K562 (cell line): ENCODE measurements around the gene CCDC116. TPM values are rescaled to one million over a fixed set of nuclear protein-coding genes. Genes with fewer than 3 reads are reported as not detected.
A peak's percentile ranks its signal among the peaks of the same experiment; 100 is the strongest.

ENCODE experiments used
- CGGBP1 ChIP-seq: fragments of 250-450 bp; sonication (Bioruptor Pico); IDR thresholded peaks from 2 replicates; pipeline ENCODE4 v1.9.0; 2021; ENCODE audit warnings: mild to moderate bottlenecking
- CTCF ChIP-seq, 3 experiments: IDR thresholded peaks in 2 of 3; conservative IDR thresholded peaks in 1 of 3; 2 replicates each; pipeline ENCODE4 v1.5.1; 2011 to 2012; ENCODE audit warnings: low read length in 3 of 3, mild to moderate bottlenecking in 3 of 3, control low read depth in 2 of 3, improper control_type of control experiment in 1 of 3, inconsistent platforms in 1 of 3, low read depth in 1 of 3, mixed read lengths in 1 of 3, moderate library complexity in 1 of 3; ENCODE audit not compliant: insufficient read depth in 2 of 3
- E2F1 ChIP-seq: sonication (generic); formaldehyde crosslinking; IDR thresholded peaks from 2 replicates; pipeline ENCODE4 v1.8.1; 2023; ENCODE audit warnings: mild to moderate bottlenecking, missing genetic modification reagents, moderate library complexity
- ETV6 ChIP-seq, 3 experiments: fragments of 150-350 bp in 1 of 3; sonication (generic) in 1 of 3; formaldehyde crosslinking in 1 of 3; IDR thresholded peaks; 2 replicates each; pipeline versions ENCODE4 v1.6.1 to v1.8.0; 2014 to 2022; ENCODE audit warnings: borderline replicate concordance in 2 of 3, low read depth in 2 of 3, antibody characterized with exemption in 1 of 3, low read length in 1 of 3, mild to moderate bottlenecking in 1 of 3, missing genetic modification reagents in 1 of 3
- EZH2 ChIP-seq: IDR thresholded peaks from 2 replicates; pipeline ENCODE4 v1.6.1; 2012; ENCODE audit warnings: low read depth, mild to moderate bottlenecking, inconsistent platforms, low read length, borderline replicate concordance
- HMGN3 ChIP-seq: IDR thresholded peaks from 2 replicates; pipeline ENCODE4 v1.6.1; 2011; ENCODE audit warnings: borderline replicate concordance, low read depth, mild to moderate bottlenecking, mixed read lengths, low read length; ENCODE audit not compliant: insufficient read length; ENCODE audit errors: extremely low read depth
- HNRNPL ChIP-seq: fragments of 200-400 bp; formaldehyde crosslinking; IDR thresholded peaks from 2 replicates; pipeline ENCODE4 v1.6.1; 2017; ENCODE audit warnings: low read depth, mild to moderate bottlenecking, low read length
- MXI1 ChIP-seq: IDR thresholded peaks from 2 replicates; pipeline ENCODE4 v1.6.1; 2011; ENCODE audit warnings: low read depth, mild to moderate bottlenecking, improper control_type of control experiment, low read length
- NFXL1 ChIP-seq: fragments of 450-650 bp; formaldehyde crosslinking; IDR thresholded peaks from 2 replicates; pipeline ENCODE4 v1.4.0; 2021; ENCODE audit warnings: mild to moderate bottlenecking
- SIN3A ChIP-seq, 2 experiments: fragments of 150-350 bp in 1 of 2; IDR thresholded peaks; 2 replicates each; pipeline ENCODE4 v1.6.1; 2011 to 2016; ENCODE audit warnings: borderline replicate concordance in 2 of 2, low read depth in 2 of 2, low read length in 2 of 2, mild to moderate bottlenecking in 2 of 2, moderate library complexity in 2 of 2; ENCODE audit not compliant: control insufficient read depth in 1 of 2
- SIX5 ChIP-seq, 2 experiments: IDR thresholded peaks; 2 replicates each; pipeline ENCODE4 v1.6.1; 2011; ENCODE audit warnings: low read length in 2 of 2, borderline replicate concordance in 1 of 2, low read depth in 1 of 2, mild to moderate bottlenecking in 1 of 2, moderate library complexity in 1 of 2; ENCODE audit not compliant: insufficient read depth in 1 of 2
- TRIM24 ChIP-seq, 2 experiments: fragments of 450-650 bp; IDR thresholded peaks; 2 replicates each; pipeline ENCODE4 v1.6.1; 2016
- polyA plus RNA-seq, 8 experiments: library from polyadenylated mRNA; depleted of rRNA in 4 of 8; stranded (reverse) in 5 of 8; unstranded in 3 of 8; fragments of >200 nt; fragmentation: Nextera tagmentation in 2 of 8; fragmentation: Illumina TruSeq in 1 of 8; extraction: Ambion mirVana in 2 of 8; extraction: Trizol in 1 of 8; gene quantifications; 2 replicates each; pipeline versions ENCODE4 v1.2.1 to v1.2.3, GENCODE V29; 2011 to 2014; ENCODE audit warnings: inconsistent platforms in 1 of 8, missing spikeins in 1 of 8
- total RNA-seq, 7 experiments: library from RNA; depleted of rRNA in 6 of 7; stranded (reverse); fragments of >200 nt in 6 of 7; fragmentation: Illumina TruSeq in 2 of 7; extraction: Trizol in 2 of 7; gene quantifications; 2 replicates each; pipeline versions ENCODE4 v1.2.1 to v1.2.3, GENCODE V29; 2011 to 2021; ENCODE audit warnings: low replicate concordance in 1 of 7

The CCDC116 gene
- total and polyA plus RNA-seq, 9 of the 15 experiments (the other 6 are each of a cell fraction or from before 2014, with no cell fraction given) = 1.6 to 11.3 (median 4.7) TPM

- no peak for TF ChIP-seq EZH2
- no peak for TF ChIP-seq NFXL1 (CRISPR knock-in tag)
- TF ChIP-seq E2F1 = peak; percentile 96
- TF ChIP-seq ETV6 (IDR thresholded peaks at IDR 0.05; ENCODE audit: borderline replicate concordance in 1 of 2, low read depth in 2 of 2, low read length in 1 of 2) = peak in 1 of 2 experiments; percentile 44; a peak in 1 of 4 replicates
- no peak for TF ChIP-seq ETV6 (CRISPR knock-in tag; IDR thresholded peaks at IDR 0.05; ENCODE audit: borderline replicate concordance)
- TF ChIP-seq CTCF (IDR thresholded peaks at IDR 0.05 in 2 of 3, conservative IDR thresholded peaks at IDR 0.05 in 1 of 3; ENCODE audit: insufficient read depth in 2 of 3, low read depth in 1 of 3, low read length in 3 of 3) = peak in 2 of 3 experiments; percentile 79 to 89; a peak in 4 of 6 replicates
- TF ChIP-seq HMGN3 = no peak
- peak in 1 of 2 experiments; percentile 86; a peak in 2 of 4 replicates for TF ChIP-seq SIN3A (IDR thresholded peaks at IDR 0.05; ENCODE audit: borderline replicate concordance in 2 of 2, control insufficient read depth in 1 of 2, low read depth in 2 of 2, low read length in 2 of 2)
- TF ChIP-seq HNRNPL = no peak
- no peak for TF ChIP-seq TRIM24 (IDR thresholded peaks at IDR 0.05)
- no peak for TF ChIP-seq SIX5 (IDR thresholded peaks at IDR 0.05; ENCODE audit: borderline replicate concordance in 1 of 2, insufficient read depth in 1 of 2, low read depth in 1 of 2, low read length in 2 of 2)
- peak; percentile 84; the same call in 1 of the 2 replicates for TF ChIP-seq MXI1
- no peak for TF ChIP-seq CGGBP1 (CRISPR knock-in tag)
These were observed 24.9 kb downstream of the CCDC116 start (continued) for GRCh38 chr22:21657360-21658032.
